HG02840 (cell line): Measurements from ENCODE around the gene FOXL3.

ENCODE experiments used
- ATAC-seq: cut with Tn5 transposase; IDR thresholded peaks from one replicate; pipeline ENCODE4 v1.9.1; 2021; ENCODE audit warnings: mild to moderate bottlenecking, moderate library complexity, moderate number of reproducible peaks; ENCODE audit not compliant: unreplicated experiment, low FRiP score

The FOXL3 gene

DNA sequence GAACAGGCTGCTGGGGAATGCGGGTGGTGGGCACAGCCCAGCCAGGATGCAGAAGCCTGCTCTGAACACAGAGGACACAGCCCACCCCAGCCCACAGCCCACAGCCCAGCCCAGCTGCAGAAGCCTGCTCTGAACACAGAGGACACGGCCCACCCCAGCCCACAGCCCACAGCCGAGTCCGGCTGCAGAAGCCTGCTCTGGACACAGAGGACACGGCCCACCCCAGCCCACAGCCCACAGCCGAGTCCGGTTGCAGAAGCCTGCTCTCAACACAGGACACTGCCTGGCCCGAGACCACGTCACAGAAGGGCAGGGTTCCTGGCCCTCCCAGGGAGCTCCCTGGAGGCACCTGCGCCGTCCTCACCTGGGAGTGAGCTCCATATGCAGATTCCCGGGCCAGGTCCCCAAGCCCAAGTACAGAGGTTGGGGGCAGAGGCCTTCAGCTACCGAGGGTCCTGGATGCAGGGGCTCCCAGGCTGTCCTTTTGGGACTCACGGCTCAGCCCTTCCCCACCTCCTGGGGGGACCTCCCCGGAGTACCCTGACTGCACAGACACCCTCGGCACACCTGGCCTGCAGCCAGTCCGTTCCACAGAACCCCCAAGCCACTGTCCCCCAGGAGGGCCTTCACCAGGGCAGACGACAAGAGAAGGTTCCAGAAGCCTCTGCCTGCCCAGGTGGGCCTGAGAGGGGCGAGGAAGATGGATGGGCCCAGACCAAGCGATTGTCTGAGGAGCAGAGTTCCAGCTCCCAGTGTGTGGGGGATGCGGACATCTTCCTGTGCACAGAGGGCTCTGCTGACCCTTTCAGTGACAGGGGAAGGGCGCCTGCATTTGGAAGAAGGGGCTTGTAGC is 23.7 kb upstream of the FOXL3 start:
- ATAC-seq, result no peak

DNA sequence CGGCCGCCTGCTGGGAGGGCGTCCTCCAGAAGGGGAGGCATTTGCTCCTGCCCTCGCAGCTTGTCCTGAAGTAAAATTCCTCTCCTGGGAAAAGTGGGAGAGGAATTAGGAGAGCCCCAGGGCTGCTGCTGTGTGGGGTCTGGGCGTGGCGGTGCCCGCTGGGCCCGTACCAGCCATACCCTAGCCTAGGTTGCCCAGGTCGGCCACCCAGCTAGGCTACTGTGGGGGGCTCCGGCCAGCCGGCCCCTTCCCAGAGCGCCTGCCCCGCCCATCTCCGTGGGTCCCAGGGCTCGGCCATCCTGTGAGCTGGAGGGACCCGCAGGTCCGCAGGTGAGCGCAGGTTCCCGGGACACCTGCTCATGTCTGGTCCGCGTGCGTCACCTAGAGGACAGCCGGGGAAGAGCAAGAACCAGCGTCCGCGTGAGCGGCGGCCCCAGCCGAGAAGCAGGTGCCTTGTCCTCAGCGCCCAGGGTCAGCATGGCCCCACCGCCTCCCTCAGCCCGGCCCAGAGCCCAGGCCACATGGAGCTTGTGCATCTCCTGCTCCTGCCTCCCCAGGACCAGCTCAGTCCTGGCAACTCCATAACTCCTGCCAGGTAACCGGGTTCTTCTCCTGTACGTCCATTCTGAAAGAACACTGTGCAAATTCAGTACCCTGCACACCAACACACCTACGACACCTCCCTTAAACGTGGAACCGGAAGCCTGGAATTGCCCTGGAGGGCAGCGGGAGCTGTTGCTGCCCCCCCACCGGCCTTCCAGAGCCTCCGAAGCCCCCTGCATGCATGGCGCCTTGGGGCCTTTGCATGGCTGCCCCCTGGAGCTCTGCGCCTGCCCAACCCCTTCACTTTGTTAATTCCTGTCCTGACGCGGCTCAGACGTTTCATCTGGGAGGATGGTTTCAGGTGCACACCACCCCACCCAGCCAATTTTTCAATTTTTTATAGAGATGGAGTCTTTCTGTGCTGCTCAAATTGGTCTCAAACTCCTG is 22.8 kb upstream of the FOXL3 start:
- no peak for ATAC-seq

DNA sequence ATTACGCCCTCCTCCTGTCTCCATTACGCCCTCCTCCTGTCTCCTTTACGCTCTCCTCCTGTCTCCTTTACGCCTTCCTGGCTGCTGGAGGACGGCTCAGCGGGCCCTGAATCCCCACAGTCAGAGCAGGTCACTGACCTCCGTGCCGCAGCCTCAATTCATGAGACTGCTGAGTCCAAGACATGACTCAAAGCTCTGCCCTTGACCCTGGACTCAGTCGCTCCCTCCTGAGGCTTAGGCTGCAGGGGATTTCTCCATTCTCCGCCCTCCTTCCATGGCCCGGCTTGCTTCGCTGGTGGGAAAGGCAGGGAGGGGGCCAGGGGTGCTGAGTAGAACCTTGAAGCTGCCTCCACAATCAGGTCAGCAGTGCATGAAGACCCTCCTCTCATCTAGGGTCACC is 21.0 kb upstream of the FOXL3 start:
- no peak for ATAC-seq

DNA sequence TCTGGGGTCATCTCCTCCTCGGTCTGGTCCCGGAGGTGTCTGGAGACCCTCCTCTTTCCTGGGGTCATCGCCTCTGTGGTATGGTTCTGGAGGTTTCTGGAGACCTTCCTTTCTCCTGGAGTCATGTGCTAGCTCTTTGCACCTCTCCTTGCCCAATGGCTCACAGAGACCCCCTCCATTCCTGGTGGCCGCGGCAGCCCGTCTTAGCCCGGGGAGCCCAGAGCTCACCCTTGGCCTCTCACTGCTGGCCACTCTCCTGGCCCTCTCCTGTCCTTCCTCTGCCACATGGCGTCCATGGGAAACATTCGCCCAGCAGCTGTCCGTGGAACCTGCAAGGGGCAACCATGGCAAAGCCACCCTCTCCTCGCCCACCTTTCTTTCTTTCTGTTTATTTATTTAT is 20.2 kb upstream of the FOXL3 start:
- no peak for ATAC-seq

DNA sequence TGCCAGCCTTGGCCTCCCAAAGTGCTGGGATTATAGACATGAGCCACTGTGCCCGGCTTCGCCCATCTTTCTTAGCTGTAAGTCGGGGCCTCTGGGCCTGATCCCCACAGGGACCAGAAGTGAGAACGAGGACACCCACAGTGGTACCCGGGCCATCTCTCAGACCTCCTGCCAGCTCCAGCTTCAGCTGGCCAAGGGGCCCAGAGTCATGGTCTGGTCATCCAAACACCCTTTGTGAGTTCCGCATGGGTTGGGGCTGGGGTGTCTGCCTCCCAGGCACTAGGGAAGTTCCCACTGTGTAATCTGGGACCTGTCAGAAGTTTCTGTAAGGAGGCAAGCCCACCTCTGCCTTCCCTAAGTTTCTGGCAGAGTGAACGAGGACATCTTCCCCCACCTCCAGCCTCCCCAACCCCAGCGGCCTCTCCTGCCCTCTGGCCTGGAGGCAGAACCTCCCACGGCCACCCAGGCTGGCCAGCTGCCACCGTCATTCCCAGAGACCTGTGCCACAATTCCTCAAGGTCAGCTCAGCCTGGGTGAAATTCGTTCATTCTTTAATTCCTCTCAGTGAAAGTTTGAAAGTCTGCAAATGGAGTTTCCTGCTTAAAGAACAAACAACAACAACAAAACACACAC is 19.5 kb upstream of the FOXL3 start:
- ATAC-seq, result no peak

DNA sequence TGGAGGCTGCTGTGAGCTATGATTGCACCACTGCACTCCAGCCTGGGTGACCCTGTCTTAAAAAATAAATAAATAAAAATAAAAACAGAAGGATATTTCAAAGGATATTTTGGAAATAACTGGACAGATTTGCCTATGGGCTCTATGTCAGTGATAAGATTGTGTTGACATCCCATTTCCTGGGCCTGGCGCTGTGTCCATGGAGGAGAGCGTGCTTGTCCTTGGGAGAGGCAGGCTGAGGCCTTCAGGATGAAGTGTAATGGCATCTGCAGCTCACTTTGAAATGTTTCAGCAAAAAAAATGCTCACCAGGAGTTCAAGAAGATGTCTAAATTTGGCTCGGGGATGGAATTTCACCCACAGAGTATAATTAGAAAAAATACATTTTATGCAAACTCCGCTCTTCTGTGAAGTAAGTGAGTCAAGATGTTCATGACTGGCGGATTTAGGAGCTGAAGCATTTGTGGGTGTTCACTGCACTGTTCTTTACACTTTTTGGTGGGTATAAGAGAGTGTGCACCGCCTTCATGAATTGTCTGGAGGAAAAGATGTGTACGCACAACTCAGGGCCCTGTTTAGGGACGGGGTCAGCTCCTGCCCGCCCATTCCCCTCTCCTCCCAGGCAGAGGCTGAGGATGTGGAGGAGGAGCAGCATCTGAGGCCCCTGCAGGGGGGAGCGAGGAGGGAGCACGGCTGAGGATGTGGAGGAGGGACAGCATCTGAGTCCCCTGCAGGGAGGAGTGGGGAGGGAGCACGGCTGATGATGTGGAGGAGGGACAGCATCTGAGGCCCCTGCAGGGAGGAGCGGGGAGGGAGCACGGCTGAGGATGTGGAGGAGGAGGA is 18.5 kb upstream of the FOXL3 start:
- no peak for ATAC-seq

DNA sequence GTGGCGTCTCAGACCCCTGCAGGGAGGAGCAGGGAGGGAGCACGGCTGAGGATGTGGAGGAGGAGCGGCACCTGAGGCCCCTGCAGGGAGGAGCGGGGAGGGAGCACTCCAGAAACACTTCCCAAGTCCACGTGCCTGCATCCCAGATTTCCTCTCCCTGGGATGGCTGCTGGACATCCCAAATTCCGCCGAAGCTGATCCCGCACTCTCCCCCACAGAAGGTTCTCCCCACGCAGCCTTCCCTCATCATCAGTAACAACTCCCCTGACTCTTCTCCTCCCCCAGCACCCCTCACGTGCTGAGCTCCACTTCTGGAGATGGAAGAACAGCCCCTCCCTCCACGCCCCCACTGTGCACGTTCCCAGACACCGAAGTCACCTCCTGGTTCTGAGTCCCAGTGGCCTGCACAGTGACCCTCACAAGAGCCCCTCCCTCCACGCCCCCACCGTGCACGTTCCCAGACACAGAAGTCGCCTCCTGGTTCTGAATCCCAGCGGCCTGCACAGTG is 17.8 kb upstream of the FOXL3 start:
- no peak for ATAC-seq

DNA sequence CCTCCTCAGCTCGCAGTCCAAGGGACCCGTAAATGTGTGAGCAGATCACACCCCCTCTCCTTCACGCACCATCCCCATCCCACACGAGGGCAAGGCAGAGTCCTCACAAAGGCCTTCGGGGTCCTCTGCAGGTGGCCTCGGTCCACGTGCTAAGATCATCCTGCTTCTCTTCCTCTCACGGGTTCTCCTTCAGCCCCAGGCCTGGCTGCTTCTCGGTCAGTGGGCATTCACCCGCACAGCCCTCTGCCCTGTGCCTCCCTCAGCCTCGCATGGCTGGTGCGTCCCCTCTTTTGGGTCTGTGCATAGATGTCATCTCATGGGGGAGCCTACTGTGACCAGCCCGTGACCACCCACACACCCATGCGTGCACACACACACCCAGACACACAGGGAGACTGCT is 17.3 kb upstream of the FOXL3 start:
- no peak for ATAC-seq

DNA sequence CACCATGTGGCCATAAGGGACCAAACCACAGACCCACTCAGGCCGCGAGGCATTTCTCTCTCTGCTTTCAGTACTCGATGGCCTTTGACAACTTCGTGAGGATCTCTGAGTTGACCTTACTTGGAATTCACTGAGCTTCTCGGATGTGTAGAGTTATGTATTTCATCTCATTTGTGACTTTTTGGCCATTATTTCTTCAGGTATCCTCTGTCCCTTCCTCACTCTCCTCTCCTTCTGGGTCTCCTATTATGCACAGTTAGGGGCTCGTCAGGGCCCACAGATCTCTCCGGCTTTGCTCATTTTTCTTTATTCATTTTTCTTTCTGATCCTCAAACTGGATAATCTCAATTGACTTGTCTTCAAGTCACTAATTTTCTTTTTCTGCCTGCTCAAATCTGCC is 16.6 kb upstream of the FOXL3 start:
- no peak for ATAC-seq

DNA sequence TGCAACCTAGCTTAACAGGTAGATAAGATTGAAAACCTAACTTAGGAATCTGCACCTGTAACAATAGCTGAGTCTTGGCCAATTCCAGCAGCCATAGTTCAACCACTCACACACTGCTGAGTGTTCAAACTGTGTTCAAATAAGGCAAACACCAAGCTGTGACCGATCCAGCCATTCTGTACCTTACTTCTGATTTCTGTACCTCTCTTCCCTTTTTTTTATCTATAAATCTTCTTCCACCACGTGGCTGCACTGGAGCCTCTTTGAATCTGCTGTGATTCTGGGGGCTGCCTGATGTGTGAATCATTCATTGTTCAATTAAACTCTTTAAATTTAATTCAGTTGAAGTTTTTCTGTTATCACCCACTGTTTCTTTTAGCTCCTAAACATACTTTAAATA is 15.7 kb upstream of the FOXL3 start:
- ATAC-seq, result no peak

DNA sequence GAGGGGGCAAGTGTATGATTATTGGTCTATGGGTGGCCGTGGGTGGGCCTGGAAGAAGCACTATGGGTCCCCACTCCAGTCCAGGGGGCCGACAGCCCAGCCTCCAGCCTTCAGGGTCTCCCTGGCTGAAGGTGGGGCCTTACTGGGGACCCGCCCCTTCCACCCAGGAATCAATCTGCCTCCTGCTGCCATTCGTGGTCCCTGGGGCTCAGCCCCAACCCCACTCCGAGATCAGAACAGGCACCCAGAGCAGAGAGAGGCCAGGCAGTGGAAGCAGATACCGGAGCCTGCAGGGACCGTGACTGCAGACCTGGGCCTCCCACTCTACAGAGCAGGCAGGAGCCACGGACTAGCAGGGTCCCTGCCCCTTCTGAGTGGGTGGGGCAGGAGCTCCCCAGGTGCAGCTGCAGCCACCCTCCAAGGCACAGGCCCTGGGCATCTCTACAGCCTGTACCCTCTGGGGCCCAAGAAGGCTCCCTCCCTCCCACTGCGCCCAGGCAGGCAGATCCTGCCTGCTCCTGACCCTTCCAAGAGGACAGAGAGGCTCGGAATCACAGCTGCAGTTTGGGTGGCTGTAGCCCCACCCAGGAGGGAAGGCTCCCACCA is 13.6 kb upstream of the FOXL3 start:
- no peak for ATAC-seq

DNA sequence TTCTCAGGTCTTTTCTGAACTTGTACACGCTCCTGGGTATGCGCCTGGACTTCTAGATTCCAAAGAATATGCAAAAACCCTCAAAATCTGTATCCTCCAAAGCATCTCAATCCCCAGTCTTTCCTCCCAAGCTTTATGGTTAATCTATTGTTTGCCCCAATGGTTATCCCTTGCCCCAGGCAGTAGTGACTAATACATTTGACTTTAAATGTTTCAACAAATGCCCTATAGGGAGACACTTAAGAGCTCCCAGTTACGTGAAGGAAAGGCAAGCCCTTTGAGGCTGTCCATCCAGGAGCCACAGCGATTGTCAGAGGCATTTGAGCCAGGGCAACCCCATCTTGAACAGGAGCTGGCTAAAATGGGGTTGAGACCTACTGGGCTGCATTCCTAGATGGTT is 12.7 kb upstream of the FOXL3 start:
- no peak for ATAC-seq

DNA sequence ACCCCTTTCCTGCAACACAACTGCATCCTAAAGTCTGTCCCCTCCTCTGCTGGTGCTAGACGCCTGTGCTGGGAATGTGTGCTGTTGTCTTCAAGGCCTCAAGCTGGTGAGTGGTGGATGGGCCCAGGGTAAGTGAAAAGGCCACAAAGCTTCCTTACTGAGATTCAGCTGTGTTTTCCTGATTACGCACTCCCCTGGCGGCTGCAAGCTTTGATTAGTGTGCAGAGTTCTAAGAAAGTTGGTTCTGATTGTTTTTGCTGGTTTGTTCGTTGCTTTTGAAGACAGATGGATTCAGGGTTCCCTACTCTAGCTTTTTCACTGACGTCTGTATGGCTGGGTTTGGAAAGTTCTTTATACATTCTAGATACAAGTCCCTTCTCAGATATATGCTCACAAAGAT is 11.9 kb upstream of the FOXL3 start:
- no peak for ATAC-seq

DNA sequence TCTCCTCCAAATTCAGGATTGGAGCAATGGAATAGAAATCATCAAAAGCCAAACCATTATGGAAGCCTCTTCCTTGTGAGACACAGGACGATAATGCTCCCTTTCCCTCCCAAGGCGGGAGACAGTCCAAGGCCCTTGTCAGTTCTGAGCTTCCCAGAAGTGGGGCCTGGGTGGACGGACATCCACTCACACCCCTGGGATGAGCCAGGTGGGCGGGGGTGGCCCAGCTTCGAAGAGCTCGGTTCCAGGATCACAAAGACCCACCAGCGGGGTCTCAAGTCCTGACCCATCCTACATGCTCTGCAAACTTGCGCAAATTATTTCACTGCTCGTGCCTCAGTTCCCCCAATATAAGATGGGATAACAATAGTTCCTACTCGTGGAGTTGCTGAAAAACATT is 10.1 kb upstream of the FOXL3 start:
- ATAC-seq, result no peak

DNA sequence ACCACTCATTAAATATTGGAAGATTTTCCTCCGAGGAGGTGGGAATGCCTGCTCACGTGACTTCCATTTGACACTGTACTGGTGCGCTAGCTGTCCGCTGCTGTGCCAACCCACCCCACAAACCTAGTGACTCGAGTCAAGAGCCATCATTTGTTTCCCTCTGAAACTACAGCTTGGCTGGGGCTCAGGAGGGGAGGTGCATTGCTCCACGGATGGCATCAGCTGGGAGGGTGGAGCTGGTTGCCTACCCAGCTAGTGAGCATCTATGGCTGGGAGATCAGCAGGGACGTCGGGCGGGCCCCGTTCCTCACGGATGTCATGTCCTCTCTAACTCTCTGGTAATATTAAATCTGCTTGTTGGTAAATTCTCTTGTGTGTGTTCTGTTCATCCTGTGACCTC is 9.5 kb upstream of the FOXL3 start:
- ATAC-seq, result no peak

DNA sequence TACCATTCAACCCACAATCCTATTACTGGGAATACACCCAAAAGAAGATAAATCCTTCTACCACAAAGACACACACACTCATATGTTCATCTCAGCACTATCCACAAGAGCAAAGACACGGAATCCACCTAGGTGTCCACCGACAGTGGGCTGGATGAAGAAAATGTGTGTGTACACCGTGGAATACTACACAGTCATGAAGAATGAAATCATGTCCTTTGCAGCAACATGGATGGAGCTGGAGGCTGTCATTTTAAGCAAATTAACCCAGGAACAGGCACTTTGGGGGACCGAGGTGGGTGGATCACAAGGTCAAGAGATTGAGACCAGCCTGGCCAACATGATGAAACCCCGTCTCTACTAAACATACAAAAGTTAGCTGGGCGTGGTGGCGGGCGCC is 8.3 kb upstream of the FOXL3 start:
- ATAC-seq, result no peak

DNA sequence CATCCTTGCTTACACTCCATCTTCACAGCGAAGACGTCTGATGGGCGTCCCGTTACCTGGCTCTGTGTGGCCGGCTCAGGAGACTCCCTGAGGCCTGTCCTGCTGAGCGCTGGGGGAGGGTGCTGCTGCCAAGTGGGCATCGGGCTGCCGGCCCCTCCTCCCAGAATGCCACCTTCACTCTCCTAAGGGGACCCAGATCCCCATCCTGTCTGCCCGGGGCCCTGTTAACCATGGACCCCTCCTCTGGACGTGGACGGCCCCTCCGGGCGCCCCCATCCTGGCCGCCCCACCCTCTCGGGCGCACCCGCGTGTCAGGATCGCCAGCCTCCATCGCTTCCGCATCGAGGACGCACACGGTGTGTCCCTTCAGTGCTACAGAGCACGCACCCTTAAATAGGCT is 7.3 kb upstream of the FOXL3 start:
- ATAC-seq, result no peak

DNA sequence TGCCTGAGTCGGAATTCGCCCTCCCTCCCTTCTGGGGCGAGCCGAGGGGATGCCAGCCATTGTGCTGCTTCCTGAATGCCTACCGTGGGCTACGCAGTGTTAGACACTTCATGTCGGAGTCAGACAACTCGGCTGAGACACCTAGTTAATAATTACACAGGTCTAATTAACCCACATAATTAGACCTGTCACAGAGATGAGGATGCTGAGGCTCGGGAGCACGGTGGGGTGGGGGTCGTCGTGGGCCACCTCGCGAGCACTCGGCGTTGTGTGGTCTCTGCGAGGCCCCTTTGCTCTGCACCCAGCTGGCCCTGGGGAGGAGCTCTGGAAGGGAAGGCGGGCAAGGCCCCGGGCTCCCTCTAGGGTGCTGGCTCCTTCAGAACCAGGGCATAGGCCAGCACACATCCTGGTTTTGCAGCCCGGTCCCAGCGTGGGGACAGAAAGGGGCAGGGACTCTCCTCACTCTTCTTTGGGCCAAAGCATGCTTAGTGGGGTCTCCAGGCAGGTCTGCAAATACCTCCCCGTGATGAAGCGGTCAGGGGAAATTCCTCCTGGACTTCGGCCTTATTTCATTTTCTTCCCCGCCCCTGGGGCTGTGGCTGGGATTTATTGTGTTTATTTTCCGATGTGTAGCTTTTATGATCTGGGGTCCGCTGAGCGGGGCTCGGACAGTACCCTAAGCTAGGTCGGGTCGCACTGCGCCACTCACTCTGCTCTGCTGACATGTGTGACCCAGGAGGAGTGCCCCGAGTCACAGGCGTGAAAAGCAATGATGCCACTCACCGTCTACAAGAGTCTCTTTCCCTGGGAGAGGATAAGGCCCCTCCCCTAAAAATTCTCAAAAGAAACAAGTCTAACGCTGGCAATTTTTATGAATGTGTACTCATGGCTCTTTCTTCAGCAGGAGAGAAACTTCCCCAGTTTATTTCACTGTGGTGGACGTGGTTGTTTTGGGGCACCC is 4.9 kb upstream of the FOXL3 start:
- no peak for ATAC-seq
